RWPE1 (cell line): Measurements from ENCODE around the gene UTP4.
A peak's percentile ranks its signal among the peaks of the same experiment; 100 is the strongest.

Source experiments
- CTCF ChIA-PET: fragments of 350-600 bp; sonication (Branson Sonifier 250); formaldehyde crosslinking; extraction: SDS; loops from one replicate; lab custom pipeline; 2021; lab: Yijun Ruan, JAX
- POLR2A ChIA-PET: fragments of 400-600 bp; formaldehyde crosslinking; extraction: SDS; loops from one replicate; lab custom pipeline; 2020; ENCODE audit warnings: antibody characterized with exemption; ENCODE audit not compliant: low non-redundant PET; lab: Yijun Ruan, JAX
- DNase-seq: peaks from one replicate; pipeline ENCODE4 v3.0.0; 2012; ENCODE audit warnings: low spot score
- H3K27ac ChIP-seq: fragments of 450-650 bp; 2 replicates; pipeline ENCODE4 v1.5.1; 2017
- CTCF ChIP-seq: fragments of 450-650 bp; conservative IDR thresholded peaks from 2 replicates; pipeline ENCODE4 v1.5.1; 2017; ENCODE audit warnings: low read depth, mild to moderate bottlenecking

Gene UTP4

GRCh38 chr16:69105501-69106361 is 26.7 kb upstream of the UTP4 start, which contains the start of gene HAS3:
TSS of gene HAS3 (plus strand) at chr16:69105653. CDS start at chr16:69109396, 3,743 bp downstream.
- H3K27ac ChIP-seq: peak within 1 kb of the TSS; percentile 81
- peak; percentile 64 for TF ChIP-seq CTCF
- ChIA-PET CTCF (interaction anchor here (0.5 to 1.3 kb wide), 11 partner anchors 18 to 239 kb away, joined by 3 to 7 read pairs (median 3); no protein-coding TSS in a partner anchor), POLR2A (interaction anchor here (1.2 kb wide), 1 partner anchor 154 kb away, joined by 3 read pairs; no protein-coding TSS in a partner anchor)
- DNase-seq: peak; percentile 73

GRCh38 chr16:69106491-69107315 is 25.7 kb upstream of the UTP4 start:
- CTCF ChIA-PET: interaction anchor here (0.9 kb wide), 1 partner anchor 15 kb away, joined by 7 read pairs; no protein-coding TSS in a partner anchor
- peak overlapping the region; percentile 81 for H3K27ac ChIP-seq
- TF ChIP-seq CTCF: no peak
- no peak for DNase-seq
- POLR2A ChIA-PET: no interaction called here

GRCh38 chr16:69107316-69107962 is 25.0 kb upstream of the UTP4 start:
- ChIA-PET CTCF (interaction anchor here (0.5 to 1.4 kb wide), 6 partner anchors 10 to 205 kb away, joined by 3 to 7 read pairs (median 4); no protein-coding TSS in a partner anchor), POLR2A (no interaction called here)
- TF ChIP-seq CTCF: no peak
- H3K27ac ChIP-seq: peak overlapping the region; percentile 37; the same call in 1 of the 2 replicates
- DNase-seq: peak; percentile 56

GRCh38 chr16:69108064-69108904 is 24.2 kb upstream of the UTP4 start:
- POLR2A ChIA-PET: no interaction called here
- no peak for TF ChIP-seq CTCF
- H3K27ac ChIP-seq: peak overlapping the region; percentile 37
- CTCF ChIA-PET: interaction anchor here (0.5 to 1.4 kb wide), 9 partner anchors 9 to 713 kb away, joined by 3 to 7 read pairs (median 3); no protein-coding TSS in a partner anchor
- DNase-seq: no peak

- TF ChIP-seq CTCF: no peak
- POLR2A ChIA-PET: no interaction called here
- peak overlapping the region; percentile 37 for H3K27ac ChIP-seq
- no peak for DNase-seq
- CTCF ChIA-PET: interaction anchor here (0.7 to 0.9 kb wide), 2 partner anchors 16 to 580 kb away, joined by 3 read pairs; no protein-coding TSS in a partner anchor
These were observed 23.6 kb upstream of the UTP4 start for GRCh38 chr16:69108905-69109252.
